IMR-90 (cell line): Measurements from ENCODE around the gene SECISBP2. TPM values are rescaled to one million over a fixed set of nuclear protein-coding genes. Genes with fewer than 3 reads are reported as not detected.

Experiments used
- ATAC-seq: fragments of 200-7000 bp; cut with Tn5 transposase; 2 replicates; pipeline ENCODE4 v1.9.1; 2020; ENCODE audit warnings: low read depth, mild to moderate bottlenecking, moderate library complexity
- BruUV-seq: library from RNA; stranded (reverse); fragments of 400-500 nt; replicated peaks from 2 replicates; lab custom pipeline; 2021; lab: Mats Ljungman, UMichigan
- CTCF ChIA-PET: fragments of 300-600 bp; formaldehyde crosslinking; extraction: SDS; loops from one replicate; lab custom pipeline; 2021; ENCODE audit warnings: antibody characterized with exemption; lab: Yijun Ruan, JAX
- POLR2A ChIA-PET: fragments of 300-600 bp; sonication (Branson Sonifier 250); formaldehyde crosslinking; loops from one replicate; lab custom pipeline; 2022; ENCODE audit warnings: antibody characterized with exemption; ENCODE audit not compliant: unreplicated experiment; lab: Charles Lee
- DNase-seq: peaks from one replicate; pipeline ENCODE4 v3.0.0; 2013
- H2AFZ ChIP-seq: replicated peaks from 2 replicates; pipeline ENCODE3; 2013; ENCODE audit warnings: low read length, mild to moderate bottlenecking; ENCODE audit not compliant: poor library complexity
- H2AK5ac ChIP-seq: 2 replicates; pipeline ENCODE4 v1.6.1; 2013; ENCODE audit warnings: low read depth, low read length, inconsistent platforms
- H2AK9ac ChIP-seq: replicated peaks from 2 replicates; pipeline ENCODE3; 2013; ENCODE audit warnings: mild to moderate bottlenecking, low read depth, low read length, moderate library complexity; ENCODE audit not compliant: poor library complexity
- H2BK120ac ChIP-seq: 2 replicates; pipeline ENCODE4 v1.6.1; 2013; ENCODE audit warnings: low read depth, low read length, inconsistent platforms
- H2BK15ac ChIP-seq: 3 replicates; pipeline ENCODE4 v1.6.1; 2013; ENCODE audit warnings: low read depth, low read length, inconsistent platforms
- H2BK20ac ChIP-seq: 2 replicates; pipeline ENCODE4 v1.6.1; 2013; ENCODE audit warnings: low read depth, mild to moderate bottlenecking, inconsistent platforms, low read length, moderate library complexity
- H2BK5ac ChIP-seq: 2 replicates; pipeline ENCODE4 v1.6.1; 2013; ENCODE audit warnings: mild to moderate bottlenecking, low read depth, low read length, inconsistent platforms; ENCODE audit not compliant: poor library complexity, severe bottlenecking
- H3K14ac ChIP-seq: replicated peaks from 2 replicates; pipeline ENCODE4 v1.6.1; 2013; ENCODE audit warnings: low read depth, low read length, inconsistent platforms
- H3K18ac ChIP-seq: 2 replicates; pipeline ENCODE4 v1.6.1; 2013; ENCODE audit warnings: low read depth, low read length, control low read depth
- H3K23ac ChIP-seq: 2 replicates; pipeline ENCODE4 v1.6.1; 2013; ENCODE audit warnings: low read depth, low read length, inconsistent platforms
- H3K27ac ChIP-seq: 2 replicates; pipeline ENCODE4 v1.5.1; 2013; ENCODE audit warnings: mild to moderate bottlenecking, control low read depth, low read length; ENCODE audit not compliant: insufficient read depth
- H3K27me3 ChIP-seq: 2 replicates; pipeline ENCODE4 v1.6.1; 2013; ENCODE audit warnings: low read length; ENCODE audit not compliant: control insufficient read depth, insufficient read depth
- H3K36me3 ChIP-seq: 2 replicates; pipeline ENCODE4 v1.6.1; 2013; ENCODE audit warnings: low read length, mixed read lengths; ENCODE audit not compliant: control insufficient read depth, insufficient read depth
- H3K4ac ChIP-seq: 2 replicates; pipeline ENCODE4 v1.6.1; 2013; ENCODE audit warnings: low read depth, low read length, inconsistent platforms
- H3K4me1 ChIP-seq: 2 replicates; pipeline ENCODE4 v1.6.1; 2013; ENCODE audit warnings: low read length, mixed read lengths; ENCODE audit not compliant: control insufficient read depth, insufficient read depth
- H3K4me2 ChIP-seq: 2 replicates; pipeline ENCODE4 v1.6.1; 2013; ENCODE audit warnings: low read depth, mild to moderate bottlenecking, control low read depth, low read length, moderate library complexity
- H3K4me3 ChIP-seq: 2 replicates; pipeline ENCODE4 v1.5.1; 2013; ENCODE audit warnings: low read depth, mild to moderate bottlenecking, control low read depth, low read length, moderate library complexity; ENCODE audit not compliant: insufficient read depth
- H3K56ac ChIP-seq: 2 replicates; pipeline ENCODE4 v1.6.1; 2013; ENCODE audit warnings: low read length, inconsistent platforms; ENCODE audit not compliant: insufficient read depth; ENCODE audit errors: extremely low read depth
- H3K79me1 ChIP-seq, 2 experiments: 2 replicates each; pipeline ENCODE4 v1.6.1; 2013; ENCODE audit warnings: low read length in 2 of 2, inconsistent platforms in 1 of 2, low read depth in 1 of 2
- H3K9ac ChIP-seq: 2 replicates; pipeline ENCODE4 v1.6.1; 2013; ENCODE audit warnings: low read depth, low read length, control low read depth
- H3K9me1 ChIP-seq: 2 replicates; pipeline ENCODE4 v1.6.1; 2013; ENCODE audit warnings: low read length, inconsistent platforms; ENCODE audit not compliant: insufficient read depth
- H3K9me3 ChIP-seq: 2 replicates; pipeline ENCODE4 v1.6.1; 2013; ENCODE audit warnings: low read length; ENCODE audit not compliant: control insufficient read depth, insufficient read depth
- H4K20me1 ChIP-seq: 2 replicates; pipeline ENCODE4 v1.6.1; 2013; ENCODE audit warnings: low read length, inconsistent platforms; ENCODE audit not compliant: insufficient read depth
- H4K5ac ChIP-seq: 2 replicates; pipeline ENCODE4 v1.6.1; 2013; ENCODE audit warnings: mild to moderate bottlenecking, low read depth, low read length, control low read depth
- H4K8ac ChIP-seq, 2 experiments: 2 replicates each; pipeline ENCODE4 v1.6.1; 2013; ENCODE audit warnings: low read depth in 2 of 2, low read length in 2 of 2, control low read depth in 1 of 2, inconsistent platforms in 1 of 2
- H4K91ac ChIP-seq: 2 replicates; pipeline ENCODE4 v1.6.1; 2013; ENCODE audit warnings: low read depth, low read length, inconsistent platforms; ENCODE audit not compliant: insufficient read depth
- BHLHE40 ChIP-seq: fragments of 150-350 bp; IDR thresholded peaks from 2 replicates; pipeline ENCODE4 v1.6.1; 2016; ENCODE audit warnings: mild to moderate bottlenecking, low read depth, low read length
- CEBPB ChIP-seq: IDR thresholded peaks from 2 replicates; pipeline ENCODE4 v1.6.1; 2012; ENCODE audit warnings: low read depth, low read length, improper control_type of control experiment
- CHD1 ChIP-seq: IDR thresholded peaks from 2 replicates; pipeline ENCODE4 v1.6.1; 2012; ENCODE audit warnings: low read depth, low read length, improper control_type of control experiment
- FOS ChIP-seq: fragments of 150-350 bp; IDR thresholded peaks from 2 replicates; pipeline ENCODE4 v1.6.1; 2016; ENCODE audit warnings: low read depth, low read length
- MXI1 ChIP-seq: IDR thresholded peaks from 2 replicates; pipeline ENCODE4 v1.6.1; 2012; ENCODE audit warnings: low read depth, mild to moderate bottlenecking, low read length, moderate library complexity, borderline replicate concordance
- POLR2A ChIP-seq: IDR thresholded peaks from 2 replicates; pipeline ENCODE4 v1.6.1; 2012; ENCODE audit warnings: mild to moderate bottlenecking, low read depth, low read length
- RAD21 ChIP-seq: IDR thresholded peaks from 2 replicates; pipeline ENCODE4 v1.6.1; 2012; ENCODE audit warnings: low read length, improper control_type of control experiment
- RCOR1 ChIP-seq: IDR thresholded peaks from 2 replicates; pipeline ENCODE4 v1.6.1; 2012; ENCODE audit warnings: mild to moderate bottlenecking, low read length, improper control_type of control experiment; ENCODE audit not compliant: insufficient replicate concordance
- RFX5 ChIP-seq: IDR thresholded peaks from 2 replicates; pipeline ENCODE4 v1.8.0; 2012; ENCODE audit warnings: low read depth, mild to moderate bottlenecking, low read length, moderate library complexity
- SMC3 ChIP-seq: fragments of 150-350 bp; IDR thresholded peaks from 2 replicates; pipeline ENCODE4 v1.6.1; 2016; ENCODE audit warnings: low read depth, mild to moderate bottlenecking, antibody characterized with exemption, low read length, moderate library complexity
- WGBS, 2 experiments: methylation state at CpG; one replicate each; pipeline versions ENCODE4 v1.1.5 to v1.1.7; 2013; ENCODE audit warnings: missing lambda C conversion rate in 2 of 2; ENCODE audit not compliant: insufficient read length in 1 of 2; ENCODE audit errors: extremely low coverage in 2 of 2; 5-methylcytosine and 5-hydroxymethylcytosine counted together
- dilution Hi-C: fragments of 300-500 bp; cut with HindIII; formaldehyde crosslinking; loops from one replicate; pipeline ENCODE4 v1.14.3; 2018; ENCODE audit warnings: low sequenced_read_pairs; ENCODE audit not compliant: unreplicated experiment
- in situ Hi-C: fragments of 300-500 bp; cut with MboI; formaldehyde crosslinking; loops from 3 replicates; pipeline ENCODE4 v1.14.3; 2019; ENCODE audit warnings: low sequenced_read_pairs, inconsistent platforms, mixed read lengths
- intact Hi-C: fragments of 100-400 bp; cut with micrococcal nuclease; formaldehyde crosslinking; loops from 2 replicates; pipeline ENCODE4 v1.10.0; 2022
- polyA plus RNA-seq, 3 experiments: library from polyadenylated mRNA; depleted of rRNA; stranded (reverse); fragments of >200 nt; gene quantifications; 2 replicates each; pipeline ENCODE4 v1.2.3, GENCODE V29; 2012; ENCODE audit warnings: low replicate concordance in 1 of 3
- total RNA-seq: library from RNA; depleted of rRNA; stranded (reverse); fragments of >200 nt; gene quantifications from 2 replicates; pipeline ENCODE4 v1.2.3, GENCODE V29; 2012
- TF ChIP-seq, protein P1 (sequence below): conservative IDR thresholded peaks from 2 replicates; pipeline ENCODE4 v1.5.1; 2012; ENCODE audit warnings: mild to moderate bottlenecking, low read depth, low read length, improper control_type of control experiment
- TF ChIP-seq, protein P2 (sequence below): fragments of 150-350 bp; IDR thresholded peaks from 2 replicates; pipeline ENCODE4 v1.6.1; 2017; ENCODE audit warnings: mild to moderate bottlenecking, antibody characterized with exemption, low read length, low read depth

The SECISBP2 gene
- total and polyA plus RNA-seq, 2 of the 4 experiments (the other 2 are of a cell fraction), result 16.4 to 18.8 TPM

DNA sequence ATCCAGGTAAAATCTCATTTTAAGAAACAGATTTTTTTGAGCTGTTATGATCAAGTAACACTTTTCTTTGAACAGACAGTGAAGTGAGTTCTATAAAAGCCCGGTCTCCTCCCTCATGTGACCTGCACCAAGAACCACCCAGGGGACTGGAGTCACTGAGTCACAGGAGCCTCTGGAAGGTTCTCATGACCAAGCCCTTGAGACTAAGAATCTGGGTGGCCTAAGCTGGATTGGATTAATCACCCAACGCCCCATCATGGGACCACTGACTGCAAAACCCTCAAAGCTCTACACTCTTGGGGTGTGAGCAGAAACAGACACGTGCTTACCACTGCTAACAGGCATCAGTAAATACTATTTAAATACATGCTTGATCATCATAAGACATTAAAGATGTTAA lies 48.4 kb downstream of the SECISBP2 start:
- BruUV-seq, result no TSS peak

More for the DNA sequence above, 48.4 kb downstream of the SECISBP2 start:
- Histone ChIP-seq H3K9me1 (peaks cover 12% of the 10 kb centered on the region), H2AK9ac (no peak overlapping the region), H4K20me1 (no peaks in the 10 kb centered on the region), H2BK5ac (no peak overlapping the region), H3K56ac (no peak overlapping the region), H3K9me3 (no peaks in the 10 kb centered on the region), H3K36me3 (peaks cover 15% of the 10 kb centered on the region), H3K18ac (no peak overlapping the region), H3K79me1 (no peaks in the 10 kb centered on the region), H3K27ac (no peak overlapping the region), H3K14ac (no peak overlapping the region), H3K27me3 (no peaks in the 10 kb centered on the region), H3K4me1 (no peaks in the 10 kb centered on the region), H2BK120ac (no peak overlapping the region), H4K91ac (no peak overlapping the region), H2BK20ac (no peak overlapping the region), H2BK15ac (no peak overlapping the region), H2AK5ac (no peak overlapping the region), H3K4me3 (no peak overlapping the region), H3K4ac (no peak overlapping the region), H3K9ac (no peak overlapping the region), H3K4me2 (no peak overlapping the region), H4K5ac (no peak overlapping the region), H3K23ac (no peak overlapping the region), H4K8ac (no peak overlapping the region), H2AFZ (no peak overlapping the region)
- no CpG with 5 or more reads among the region's 3 CpGs for WGBS, 2 experiments
- no peak for DNase-seq
- CTCF ChIA-PET, result no interaction called here
- in situ Hi-C loops (no loop called here), intact Hi-C loops (no loop called here), dilution Hi-C loops (no loop called here)
- no peak for ATAC-seq
- TF ChIP-seq CHD1, result no peak
- TF ChIP-seq POLR2A, result no peak
- TF ChIP-seq FOS, result no peak
- no peak for TF ChIP-seq CEBPB
- TF ChIP-seq RFX5, result no peak
- no peak for TF ChIP-seq MXI1
- no peak for TF ChIP-seq RAD21
- TF ChIP-seq SMC3, result no peak
- TF ChIP-seq RCOR1, result no peak
- TF ChIP-seq, protein P1, sequence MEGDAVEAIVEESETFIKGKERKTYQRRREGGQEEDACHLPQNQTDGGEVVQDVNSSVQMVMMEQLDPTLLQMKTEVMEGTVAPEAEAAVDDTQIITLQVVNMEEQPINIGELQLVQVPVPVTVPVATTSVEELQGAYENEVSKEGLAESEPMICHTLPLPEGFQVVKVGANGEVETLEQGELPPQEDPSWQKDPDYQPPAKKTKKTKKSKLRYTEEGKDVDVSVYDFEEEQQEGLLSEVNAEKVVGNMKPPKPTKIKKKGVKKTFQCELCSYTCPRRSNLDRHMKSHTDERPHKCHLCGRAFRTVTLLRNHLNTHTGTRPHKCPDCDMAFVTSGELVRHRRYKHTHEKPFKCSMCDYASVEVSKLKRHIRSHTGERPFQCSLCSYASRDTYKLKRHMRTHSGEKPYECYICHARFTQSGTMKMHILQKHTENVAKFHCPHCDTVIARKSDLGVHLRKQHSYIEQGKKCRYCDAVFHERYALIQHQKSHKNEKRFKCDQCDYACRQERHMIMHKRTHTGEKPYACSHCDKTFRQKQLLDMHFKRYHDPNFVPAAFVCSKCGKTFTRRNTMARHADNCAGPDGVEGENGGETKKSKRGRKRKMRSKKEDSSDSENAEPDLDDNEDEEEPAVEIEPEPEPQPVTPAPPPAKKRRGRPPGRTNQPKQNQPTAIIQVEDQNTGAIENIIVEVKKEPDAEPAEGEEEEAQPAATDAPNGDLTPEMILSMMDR, result no peak
- no peak for TF ChIP-seq BHLHE40
- TF ChIP-seq, protein P2, sequence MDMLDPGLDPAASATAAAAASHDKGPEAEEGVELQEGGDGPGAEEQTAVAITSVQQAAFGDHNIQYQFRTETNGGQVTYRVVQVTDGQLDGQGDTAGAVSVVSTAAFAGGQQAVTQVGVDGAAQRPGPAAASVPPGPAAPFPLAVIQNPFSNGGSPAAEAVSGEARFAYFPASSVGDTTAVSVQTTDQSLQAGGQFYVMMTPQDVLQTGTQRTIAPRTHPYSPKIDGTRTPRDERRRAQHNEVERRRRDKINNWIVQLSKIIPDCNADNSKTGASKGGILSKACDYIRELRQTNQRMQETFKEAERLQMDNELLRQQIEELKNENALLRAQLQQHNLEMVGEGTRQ, result no peak
- POLR2A ChIA-PET, result no interaction called here
